AG09309 (cell line): ENCODE measurements around the gene SPX.

Experiments used
- DNase-seq: peaks from one replicate; pipeline ENCODE4 v3.0.0-alpha.2; 2010; ENCODE audit warnings: low read depth
- H3K4me3 ChIP-seq: 2 replicates; pipeline ENCODE4 v1.5.1; 2011; ENCODE audit warnings: mild to moderate bottlenecking, low read depth, low read length, moderate library complexity; ENCODE audit not compliant: control insufficient read depth
- CTCF ChIP-seq: IDR thresholded peaks from 2 replicates; pipeline ENCODE4 v1.5.1; 2011; ENCODE audit warnings: mild to moderate bottlenecking, low read depth, low read length, inconsistent platforms; ENCODE audit not compliant: insufficient read depth, control insufficient read depth; ENCODE audit errors: missing control alignments

SPX gene

GRCh38 chr12:21577516-21577915, 51.4 kb downstream of the SPX start:
- no peak for DNase-seq
- H3K4me3 ChIP-seq, result no peak overlapping the region
- no peak for TF ChIP-seq CTCF

GRCh38 chr12:21580748-21581516, 54.8 kb downstream of the SPX start:
- DNase-seq, result no peak
- H3K4me3 ChIP-seq, result no peak overlapping the region
- no peak for TF ChIP-seq CTCF
